IPS DF 19.7 (cell line): ENCODE measurements around the gene FAM229A.

ENCODE experiments used
- DNase-seq: peaks from one replicate; pipeline ENCODE4 v3.0.0-alpha.2; 2013; ENCODE audit warnings: low read depth, low spot score

Gene FAM229A

GRCh38 chr1:32331549-32331948, 30.7 kb downstream of the FAM229A start:
- DNase-seq: no peak

- no peak for DNase-seq
These were observed 31.6 kb downstream of the FAM229A start for GRCh38 chr1:32330558-32331151.

GRCh38 chr1:32329931-32330466, 32.3 kb downstream of the FAM229A start:
- no peak for DNase-seq

GRCh38 chr1:32327204-32327603, 35.1 kb downstream of the FAM229A start:
- DNase-seq: no peak

GRCh38 chr1:32321712-32322291, 40.5 kb downstream of the FAM229A start:
- no peak for DNase-seq

GRCh38 chr1:32318127-32318869, 44.0 kb downstream of the FAM229A start:
- DNase-seq: no peak

GRCh38 chr1:32316903-32317277, 45.4 kb downstream of the FAM229A start:
- DNase-seq: no peak

GRCh38 chr1:32311709-32312393, 50.4 kb downstream of the FAM229A start:
- DNase-seq: no peak
